ENCODE data around the gene PEPD.

DNA sequence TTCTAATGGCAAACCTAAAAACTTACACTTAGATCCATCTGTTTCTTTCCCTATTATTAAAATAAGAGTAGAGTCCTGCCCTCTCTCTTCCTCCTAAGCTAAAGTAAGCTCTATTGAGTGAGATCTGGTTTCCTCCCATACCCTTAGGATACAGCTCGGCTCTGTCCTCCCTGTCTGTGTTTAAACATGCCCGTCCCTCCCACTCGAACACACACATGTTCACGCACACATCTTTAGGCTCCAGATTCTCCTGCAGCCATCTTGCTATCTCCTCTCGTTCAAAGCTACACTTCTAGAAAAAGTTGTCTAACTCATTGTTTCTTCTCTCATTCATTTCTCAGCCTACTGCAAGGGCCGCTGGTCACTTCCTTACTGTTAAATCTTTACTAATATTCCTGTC is 163.2 kb downstream of the PEPD start:
- TF ChIP-seq, protein P1, sequence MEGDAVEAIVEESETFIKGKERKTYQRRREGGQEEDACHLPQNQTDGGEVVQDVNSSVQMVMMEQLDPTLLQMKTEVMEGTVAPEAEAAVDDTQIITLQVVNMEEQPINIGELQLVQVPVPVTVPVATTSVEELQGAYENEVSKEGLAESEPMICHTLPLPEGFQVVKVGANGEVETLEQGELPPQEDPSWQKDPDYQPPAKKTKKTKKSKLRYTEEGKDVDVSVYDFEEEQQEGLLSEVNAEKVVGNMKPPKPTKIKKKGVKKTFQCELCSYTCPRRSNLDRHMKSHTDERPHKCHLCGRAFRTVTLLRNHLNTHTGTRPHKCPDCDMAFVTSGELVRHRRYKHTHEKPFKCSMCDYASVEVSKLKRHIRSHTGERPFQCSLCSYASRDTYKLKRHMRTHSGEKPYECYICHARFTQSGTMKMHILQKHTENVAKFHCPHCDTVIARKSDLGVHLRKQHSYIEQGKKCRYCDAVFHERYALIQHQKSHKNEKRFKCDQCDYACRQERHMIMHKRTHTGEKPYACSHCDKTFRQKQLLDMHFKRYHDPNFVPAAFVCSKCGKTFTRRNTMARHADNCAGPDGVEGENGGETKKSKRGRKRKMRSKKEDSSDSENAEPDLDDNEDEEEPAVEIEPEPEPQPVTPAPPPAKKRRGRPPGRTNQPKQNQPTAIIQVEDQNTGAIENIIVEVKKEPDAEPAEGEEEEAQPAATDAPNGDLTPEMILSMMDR (IDR thresholded peaks at IDR 0.05; ENCODE audit: low read length), result no peak
- no peak for TF ChIP-seq EZH2 (IDR thresholded peaks at IDR 0.05; ENCODE audit: borderline replicate concordance, low read length)

Measured in OCI-LY1 (cell line).